Bronchial epithelial cell (primary cell): ENCODE data around the gene SLC9B1. TPM values are rescaled to one million over a fixed set of nuclear protein-coding genes. Genes with fewer than 3 reads are reported as not detected.

Experiments
- DNase-seq: peaks from one replicate; pipeline ENCODE4 v3.0.0-alpha.2; 2010; ENCODE audit warnings: low read depth
- FAIRE-seq: peaks from 2 replicates; lab custom pipeline; 2011; peaks lifted over from hg19 to GRCh38; lab: Jason Lieb, UNC
- H3K27me3 ChIP-seq: 2 replicates; pipeline ENCODE4 v1.5.1; 2011; ENCODE audit warnings: low read length; ENCODE audit not compliant: control insufficient read depth, insufficient read depth
- H3K36me3 ChIP-seq: 2 replicates; pipeline ENCODE4 v1.5.1; 2011; ENCODE audit warnings: low read length; ENCODE audit not compliant: control insufficient read depth, insufficient read depth
- H3K4me3 ChIP-seq: 2 replicates; pipeline ENCODE4 v1.5.1; 2011; ENCODE audit warnings: mild to moderate bottlenecking, low read depth, low read length, control low read depth
- CTCF ChIP-seq: IDR thresholded peaks from 2 replicates; pipeline ENCODE4 v1.5.1; 2011; ENCODE audit warnings: mild to moderate bottlenecking, moderate library complexity, low read length, control low read depth, inconsistent platforms; ENCODE audit not compliant: insufficient read depth, severe bottlenecking
- total RNA-seq: library from RNA; depleted of rRNA; stranded (reverse); fragments of >200 nt; gene quantifications from 2 replicates; pipeline ENCODE4 v1.2.1, GENCODE V29; 2014

SLC9B1 gene
- total RNA-seq, 1 donor from 2014 or later, result 0.79 TPM

GRCh38 chr4:103032574-103032973 lies 13.1 kb upstream of the SLC9B1 start:
- Histone ChIP-seq H3K36me3 (no peaks in the 10 kb centered on the region), H3K27me3 (no peaks in the 10 kb centered on the region), H3K4me3 (no peak overlapping the region)
- DNase-seq (peak; percentile 51), FAIRE-seq (no peak)
- TF ChIP-seq CTCF, result peak; percentile 52

- TF ChIP-seq CTCF, result no peak
- H3K4me3 ChIP-seq, result no peak overlapping the region
- no peaks in the 10 kb centered on the region for H3K27me3 ChIP-seq
- DNase-seq (no peak), FAIRE-seq (no peak)
- H3K36me3 ChIP-seq, result no peaks in the 10 kb centered on the region
These were observed 11.3 kb upstream of the SLC9B1 start for GRCh38 chr4:103030791-103031190.

GRCh38 chr4:103029300-103029699 lies 9.8 kb upstream of the SLC9B1 start:
- TF ChIP-seq CTCF, result no peak
- Histone ChIP-seq H3K36me3 (peaks cover 2% of the 10 kb centered on the region), H3K27me3 (no peaks in the 10 kb centered on the region), H3K4me3 (no peak overlapping the region)
- DNase-seq, result no peak
- no peak for FAIRE-seq

- FAIRE-seq, result no peak
These were observed 7.4 kb upstream of the SLC9B1 start for GRCh38 chr4:103026868-103027267.

GRCh38 chr4:103024996-103025395 lies 5.5 kb upstream of the SLC9B1 start:
- no peak overlapping the region for H3K4me3 ChIP-seq
- DNase-seq (no peak), FAIRE-seq (no peak)
- peaks cover 2% of the 10 kb centered on the region for H3K36me3 ChIP-seq
- H3K27me3 ChIP-seq, result no peaks in the 10 kb centered on the region
- TF ChIP-seq CTCF, result no peak

More at GRCh38 chr4:103026868-103027267, 7.4 kb upstream of the SLC9B1 start:
- no peaks in the 10 kb centered on the region for H3K27me3 ChIP-seq
- DNase-seq, result peak; percentile 33
- H3K36me3 ChIP-seq, result peaks cover 2% of the 10 kb centered on the region
- H3K4me3 ChIP-seq, result no peak overlapping the region
- no peak for TF ChIP-seq CTCF

GRCh38 chr4:103021120-103021519 lies 1.6 kb upstream of the SLC9B1 start:
- no peak for DNase-seq
- no peak for FAIRE-seq

More at GRCh38 chr4:103021120-103021519, 1.6 kb upstream of the SLC9B1 start:
- no peak for TF ChIP-seq CTCF
- H3K36me3 ChIP-seq, result peaks cover 2% of the 10 kb centered on the region
- H3K27me3 ChIP-seq, result no peaks in the 10 kb centered on the region
- no peak overlapping the region for H3K4me3 ChIP-seq
